RKO (cell line): ENCODE data around the gene MSMB.
"Not testable (repeated sequence)": the region's sequence is repeated elsewhere in the genome, so short reads cannot be mapped to it uniquely, and the experiment has no call there.

Experiments
- DNase-seq: peaks from one replicate; pipeline ENCODE4 v3.0.0-alpha.2; 2016; ENCODE audit warnings: low spot score

MSMB gene

GRCh38 chr10:46046261-46046660 lies at the start of gene MSMB:
MSMB (minus strand) TSS chr10:46046269; CDS start chr10:46046237, 32 bp downstream.
- DNase-seq = no peak

GRCh38 chr10:46094931-46095750 lies 49.1 kb upstream of the MSMB start:
- no peak for DNase-seq

GRCh38 chr10:46094197-46094500 lies 48.1 kb upstream of the MSMB start:
- DNase-seq = no peak

DNA sequence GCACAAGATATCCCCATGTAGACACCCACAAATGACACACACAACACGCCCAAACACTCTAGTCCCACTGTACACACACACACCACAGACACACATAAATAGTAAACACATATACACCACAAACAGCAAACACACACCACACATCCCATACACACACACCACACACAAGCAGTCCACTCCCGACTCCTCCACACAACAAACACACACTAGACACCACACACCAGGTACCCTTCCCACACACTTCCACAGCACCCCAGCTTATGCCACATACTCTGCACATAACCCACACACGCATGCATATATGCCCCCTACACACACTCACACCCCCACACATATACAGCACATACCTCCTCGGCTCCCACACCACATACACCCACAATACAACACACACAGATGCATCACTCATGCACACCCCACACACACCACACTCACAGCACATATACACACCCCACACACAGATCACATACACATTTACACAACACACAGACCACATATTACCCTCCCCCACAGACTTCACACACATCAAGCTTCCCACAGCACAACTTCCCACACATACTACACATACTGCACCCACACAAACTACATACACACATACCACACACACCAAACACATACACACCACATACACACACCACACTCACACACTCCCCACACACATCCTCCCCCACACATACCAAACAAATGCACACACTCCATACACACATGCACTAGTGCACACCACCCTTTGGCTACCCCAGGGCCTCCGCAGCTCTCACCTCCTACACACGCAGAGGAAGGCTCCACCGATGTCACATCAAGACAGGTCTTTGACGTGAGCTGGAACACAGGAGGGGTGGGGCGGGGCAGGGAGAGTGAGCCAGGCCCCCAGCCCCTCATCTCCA lies 47.5 kb upstream of the MSMB start:
- DNase-seq = not testable (repeated sequence)

- no peak for DNase-seq
Observed at GRCh38 chr10:46092524-46093081, 46.5 kb upstream of the MSMB start.

- no peak for DNase-seq
Observed at GRCh38 chr10:46091828-46092523, 45.9 kb upstream of the MSMB start.

GRCh38 chr10:46091080-46091827 lies 45.2 kb upstream of the MSMB start:
- no peak for DNase-seq

DNA sequence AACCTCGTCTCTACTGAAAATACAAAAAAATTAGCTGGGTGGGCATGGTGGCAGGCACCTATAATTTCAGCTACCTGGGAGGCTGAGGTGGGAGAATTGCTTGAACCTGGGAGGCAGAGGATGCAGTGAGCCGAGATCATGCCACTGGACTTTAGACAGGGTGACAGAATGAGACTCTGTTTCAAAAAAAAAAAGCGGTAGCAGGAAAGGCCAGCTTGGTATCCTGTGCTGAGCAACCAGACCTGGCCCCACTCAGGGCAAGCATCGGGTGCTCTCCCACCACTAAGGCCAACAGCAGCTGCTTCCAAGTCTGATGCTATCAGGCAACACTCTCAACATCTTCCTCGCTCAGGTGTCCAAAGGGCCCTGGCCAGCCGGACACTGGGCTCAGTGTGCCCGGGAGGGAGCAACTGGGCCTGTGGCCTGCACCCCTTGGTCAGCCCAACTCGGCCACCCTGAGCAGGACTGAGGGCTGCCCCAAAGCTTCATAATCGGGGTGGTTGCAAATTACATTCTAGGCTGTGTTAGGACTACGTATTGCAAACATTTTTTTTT lies 44.3 kb upstream of the MSMB start:
- DNase-seq = no peak

- DNase-seq = not testable (repeated sequence)
Observed at GRCh38 chr10:46087381-46087780, 41.3 kb upstream of the MSMB start.

DNA sequence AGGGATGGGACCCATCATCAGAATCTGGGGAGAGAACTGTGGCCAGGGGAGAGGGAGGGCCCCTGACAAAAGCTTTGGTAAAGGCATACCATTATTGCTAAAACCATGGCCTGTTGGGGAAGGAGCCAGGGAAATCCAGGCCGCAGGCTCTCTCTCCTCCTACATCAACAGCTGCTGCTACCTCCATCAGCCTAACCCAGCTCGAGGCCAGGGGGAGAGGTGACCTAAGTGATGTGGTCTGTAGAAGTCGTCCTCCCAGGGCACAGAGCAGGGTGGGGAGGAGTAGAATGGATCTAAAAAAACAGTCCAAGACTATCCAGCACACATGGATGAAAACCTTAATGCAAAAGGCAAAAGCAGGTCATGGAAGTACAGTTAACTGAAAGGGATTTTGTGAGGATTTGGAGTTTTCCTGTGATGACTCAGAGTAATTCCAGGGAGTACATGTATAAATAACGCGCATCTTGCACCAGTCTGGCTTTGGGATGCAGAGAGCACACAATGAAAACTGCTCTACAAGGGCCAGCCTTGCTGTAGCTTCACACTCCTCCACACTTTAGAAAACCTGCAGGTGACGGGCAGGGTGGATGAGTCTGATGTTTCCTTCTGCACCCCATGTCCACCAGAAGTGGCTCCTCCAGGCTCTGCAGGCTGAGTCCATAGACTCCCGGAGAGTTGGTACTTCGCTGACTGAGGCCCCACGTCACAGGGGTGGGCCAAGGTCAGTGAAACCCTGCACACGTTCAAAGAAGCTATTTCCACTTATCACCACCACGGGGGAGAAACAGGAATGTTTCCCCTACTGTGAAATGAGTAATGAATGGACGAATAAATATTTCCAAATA lies 38.5 kb upstream of the MSMB start:
- DNase-seq = no peak

GRCh38 chr10:46080886-46081285 lies 34.8 kb upstream of the MSMB start:
- no peak for DNase-seq

- no peak for DNase-seq
Observed at GRCh38 chr10:46079831-46080585, 33.9 kb upstream of the MSMB start.

- DNase-seq = no peak
Observed at GRCh38 chr10:46077731-46078413, 31.8 kb upstream of the MSMB start.

GRCh38 chr10:46077141-46077554 lies 31.1 kb upstream of the MSMB start:
- no peak for DNase-seq

- DNase-seq = no peak
Observed at GRCh38 chr10:46075869-46076268, 29.8 kb upstream of the MSMB start.

GRCh38 chr10:46074196-46074946 lies 28.3 kb upstream of the MSMB start:
- DNase-seq = no peak

GRCh38 chr10:46073564-46073963 lies 27.5 kb upstream of the MSMB start:
- no peak for DNase-seq

- no peak for DNase-seq
Observed at GRCh38 chr10:46070749-46071148, 24.7 kb upstream of the MSMB start.
